GM18870 (cell line): Measurements from ENCODE around the gene MARCHF5.
A peak's percentile ranks its signal among the peaks of the same experiment; 100 is the strongest.

Experiments used
- ATAC-seq: cut with Tn5 transposase; IDR thresholded peaks from one replicate; pipeline ENCODE4 v1.9.1; 2021; ENCODE audit warnings: moderate library complexity; ENCODE audit not compliant: unreplicated experiment

The MARCHF5 gene

GRCh38 chr10:92290837-92291615 lies at the start of gene MARCHF5, which contains the start of gene CPEB3:
TSS of gene MARCHF5 (plus strand) at chr10:92291167. CDS start at chr10:92291495, 328 bp downstream.
TSS of gene CPEB3 (minus strand) at chr10:92291078. CDS start at chr10:92240350, 50,728 bp downstream.
- peak; percentile 90 for ATAC-seq

GRCh38 chr10:92241501-92241900 lies 49.5 kb upstream of the MARCHF5 start:
- no peak for ATAC-seq

GRCh38 chr10:92242380-92242779 lies 48.6 kb upstream of the MARCHF5 start:
- ATAC-seq = no peak

GRCh38 chr10:92242910-92243671 lies 47.9 kb upstream of the MARCHF5 start:
- ATAC-seq = no peak

- ATAC-seq = peak; percentile 51
These were observed 46.2 kb upstream of the MARCHF5 start for GRCh38 chr10:92244796-92245195.

GRCh38 chr10:92248566-92248965 lies 42.4 kb upstream of the MARCHF5 start:
- ATAC-seq = no peak

- ATAC-seq = no peak
These were observed 27.6 kb upstream of the MARCHF5 start for GRCh38 chr10:92263396-92263795.

- ATAC-seq = no peak
These were observed 26.7 kb upstream of the MARCHF5 start for GRCh38 chr10:92264249-92264648.

- no peak for ATAC-seq
These were observed 25.2 kb upstream of the MARCHF5 start for GRCh38 chr10:92265687-92266258.

GRCh38 chr10:92267343-92267742 lies 23.6 kb upstream of the MARCHF5 start:
- no peak for ATAC-seq

- ATAC-seq = no peak
These were observed 22.2 kb upstream of the MARCHF5 start for GRCh38 chr10:92268748-92269147.

- ATAC-seq = no peak
These were observed 16.9 kb upstream of the MARCHF5 start for GRCh38 chr10:92274071-92274470.

GRCh38 chr10:92278996-92279696 lies 11.8 kb upstream of the MARCHF5 start:
- ATAC-seq = no peak

GRCh38 chr10:92284112-92284704 lies 6.8 kb upstream of the MARCHF5 start:
- no peak for ATAC-seq

- ATAC-seq = peak; percentile 11
These were observed 711 bp upstream of the MARCHF5 start for GRCh38 chr10:92290076-92290836.

GRCh38 chr10:92291616-92291865 lies 574 bp downstream of the MARCHF5 start:
- no peak for ATAC-seq

- ATAC-seq = no peak
These were observed 1.2 kb downstream of the MARCHF5 start for GRCh38 chr10:92291921-92292845.

GRCh38 chr10:92298487-92298886 lies 7.5 kb downstream of the MARCHF5 start:
- ATAC-seq = no peak

- no peak for ATAC-seq
These were observed 12.1 kb downstream of the MARCHF5 start for GRCh38 chr10:92303096-92303495.
